Activated B cell treated with CpG ODN at 0.5 μM for 24 hours (primary cell): ENCODE results near the gene KIAA1958. TPM values are rescaled to one million over a fixed set of nuclear protein-coding genes. Genes with fewer than 3 reads are reported as not detected.

Source experiments
- ATAC-seq: fragments of 200-7000 bp; cut with Tn5 transposase; one replicate; pipeline ENCODE4 v1.10.0; 2021; ENCODE audit warnings: low read depth, mild to moderate bottlenecking, moderate library complexity
- CTCF ChIA-PET: fragments of 350-600 bp; sonication (Branson Sonifier 250); formaldehyde crosslinking; loops from one replicate; lab custom pipeline; 2021; ENCODE audit warnings: antibody characterized with exemption; lab: Charles Lee
- POLR2A ChIA-PET: fragments of 350-600 bp; sonication (Branson Sonifier 250); formaldehyde crosslinking; loops from one replicate; lab custom pipeline; 2021; ENCODE audit warnings: antibody characterized with exemption; lab: Charles Lee
- DNase-seq: peaks from one replicate; pipeline ENCODE4 v3.0.0; 2022
- H3K27ac Mint-ChIP-seq: one replicate; pipeline ENCODE4 v1.8.0; 2020; ENCODE audit warnings: mixed read lengths
- H3K27me3 Mint-ChIP-seq: one replicate; pipeline ENCODE4 v1.8.0; 2021; ENCODE audit warnings: mixed read lengths
- H3K36me3 Mint-ChIP-seq: one replicate; pipeline ENCODE4 v1.8.0; 2021; ENCODE audit warnings: low read depth, mixed read lengths
- H3K4me1 Mint-ChIP-seq: one replicate; pipeline ENCODE4 v1.8.0; 2021; ENCODE audit warnings: mixed read lengths
- H3K4me3 Mint-ChIP-seq: one replicate; pipeline ENCODE4 v1.8.0; 2020; ENCODE audit warnings: mild to moderate bottlenecking, mixed read lengths
- H3K9me3 Mint-ChIP-seq: one replicate; pipeline ENCODE4 v1.8.0; 2020; ENCODE audit warnings: mixed read lengths
- intact Hi-C: fragments of 100-400 bp; cut with micrococcal nuclease; formaldehyde crosslinking; loops from one replicate; pipeline ENCODE4 v1.15.1; 2024
- total RNA-seq: library from RNA; stranded (reverse); gene quantifications from 2 replicates; pipeline ENCODE4 v1.2.3, GENCODE V29; 2022
- TF ChIP-seq, protein P1 (sequence below): fragments of 200-600 bp; IDR thresholded peaks from one replicate; pipeline ENCODE4 v1.8.0; 2022; ENCODE audit warnings: antibody characterized with exemption, mild to moderate bottlenecking

KIAA1958 gene, protein sequence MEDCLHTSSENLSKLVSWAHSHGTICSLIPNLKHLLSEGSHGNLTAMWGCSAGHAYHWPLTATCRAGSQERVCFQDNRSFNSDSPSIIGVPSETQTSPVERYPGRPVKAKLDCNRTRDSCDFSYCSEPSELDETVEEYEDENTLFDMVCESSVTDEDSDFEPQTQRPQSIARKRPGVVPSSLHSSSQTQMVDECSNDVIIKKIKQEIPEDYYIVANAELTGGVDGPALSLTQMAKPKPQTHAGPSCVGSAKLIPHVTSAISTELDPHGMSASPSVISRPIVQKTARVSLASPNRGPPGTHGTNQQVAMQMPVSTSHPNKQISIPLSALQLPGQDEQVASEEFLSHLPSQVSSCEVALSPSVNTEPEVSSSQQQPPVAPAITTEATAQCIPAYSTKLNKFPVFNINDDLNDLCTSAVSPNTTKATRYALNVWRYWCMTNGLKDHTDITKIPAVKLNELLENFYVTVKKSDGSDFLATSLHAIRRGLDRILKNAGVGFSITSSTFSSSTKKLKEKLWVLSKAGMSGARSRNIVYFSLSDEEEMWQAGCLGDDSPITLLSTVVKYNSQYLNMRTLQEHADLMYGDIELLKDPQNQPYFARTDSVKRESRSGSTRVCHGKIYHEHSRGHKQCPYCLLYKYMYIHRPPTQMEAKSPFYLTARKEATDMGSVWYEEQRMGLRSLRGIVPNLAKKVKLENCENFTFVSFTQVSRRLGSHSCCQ
- total RNA-seq, result 5.8 and 7.4 TPM in 2 replicates

DNA sequence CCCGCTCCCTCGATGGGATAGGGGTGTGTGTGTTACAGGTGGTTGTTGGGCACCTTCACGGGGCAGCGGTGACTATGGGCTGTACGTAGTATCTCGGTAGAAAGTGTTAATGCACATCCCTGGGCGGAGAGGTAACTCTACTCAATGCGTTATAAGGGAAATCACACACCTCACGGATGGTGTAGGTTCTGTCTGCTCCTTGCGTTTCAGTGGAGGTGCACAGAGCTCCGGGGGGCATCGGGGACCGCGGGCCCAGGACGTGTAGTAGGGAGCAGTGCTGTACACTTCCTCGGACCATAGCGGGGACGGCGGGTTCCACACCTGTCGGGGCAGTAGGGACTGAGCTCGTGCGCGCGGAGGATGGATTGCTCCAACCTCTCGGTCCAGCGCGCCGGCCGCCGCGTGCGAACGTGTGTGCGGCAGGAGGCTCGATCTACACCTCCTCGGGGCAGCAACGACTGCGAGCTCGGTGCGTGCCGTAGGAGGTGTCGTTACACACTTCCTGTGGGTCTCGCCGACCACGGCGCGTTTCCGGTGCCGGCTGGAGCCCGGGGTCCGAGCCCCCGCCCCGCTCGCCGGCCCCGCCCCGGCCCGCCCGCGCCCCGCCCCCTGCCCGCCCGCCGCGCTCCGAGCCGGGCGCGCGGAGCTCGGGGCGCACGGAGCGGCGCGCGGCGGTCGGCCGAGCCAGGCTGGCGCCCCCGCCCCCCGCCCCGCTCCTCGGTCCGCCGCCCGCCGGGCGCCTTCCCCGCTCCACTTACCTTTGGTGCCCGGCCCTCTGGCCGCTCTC is at the start of gene KIAA1958:
TSS of gene KIAA1958 (plus strand) at position 607 of the 787 bp plus-strand sequence. CDS start 87,254 bp downstream, outside the sequence.
- CTCF ChIA-PET, result interaction anchor here (1.7 kb wide), 1 partner anchor 306 kb away, joined by 6 read pairs; no protein-coding TSS in a partner anchor
- intact Hi-C loops, result loop anchor here (1.0 to 10.0 kb wide), 10 partner anchors 106 to 1002 kb away; partner anchors contain the start of genes DNAJC25, ECPAS, FKBP15 and HSDL2
- Mint-ChIP-seq H3K27me3 (no peaks in the 10 kb centered on the region), H3K4me3 (peak within 1 kb of the TSS; percentile 97), H3K9me3 (no peaks in the 10 kb centered on the region), H3K27ac (peak within 1 kb of the TSS; percentile 89), H3K36me3 (peaks cover 9% of the 10 kb centered on the region), H3K4me1 (peaks cover 19% of the 10 kb centered on the region)
- peak; percentile 75 for DNase-seq
- TF ChIP-seq, protein P1, sequence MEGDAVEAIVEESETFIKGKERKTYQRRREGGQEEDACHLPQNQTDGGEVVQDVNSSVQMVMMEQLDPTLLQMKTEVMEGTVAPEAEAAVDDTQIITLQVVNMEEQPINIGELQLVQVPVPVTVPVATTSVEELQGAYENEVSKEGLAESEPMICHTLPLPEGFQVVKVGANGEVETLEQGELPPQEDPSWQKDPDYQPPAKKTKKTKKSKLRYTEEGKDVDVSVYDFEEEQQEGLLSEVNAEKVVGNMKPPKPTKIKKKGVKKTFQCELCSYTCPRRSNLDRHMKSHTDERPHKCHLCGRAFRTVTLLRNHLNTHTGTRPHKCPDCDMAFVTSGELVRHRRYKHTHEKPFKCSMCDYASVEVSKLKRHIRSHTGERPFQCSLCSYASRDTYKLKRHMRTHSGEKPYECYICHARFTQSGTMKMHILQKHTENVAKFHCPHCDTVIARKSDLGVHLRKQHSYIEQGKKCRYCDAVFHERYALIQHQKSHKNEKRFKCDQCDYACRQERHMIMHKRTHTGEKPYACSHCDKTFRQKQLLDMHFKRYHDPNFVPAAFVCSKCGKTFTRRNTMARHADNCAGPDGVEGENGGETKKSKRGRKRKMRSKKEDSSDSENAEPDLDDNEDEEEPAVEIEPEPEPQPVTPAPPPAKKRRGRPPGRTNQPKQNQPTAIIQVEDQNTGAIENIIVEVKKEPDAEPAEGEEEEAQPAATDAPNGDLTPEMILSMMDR, result no peak
- peak; percentile 89 for ATAC-seq
- POLR2A ChIA-PET, result interaction anchor here (0.6 to 2.8 kb wide), 12 partner anchors 29 to 1003 kb away, joined by 3 to 23 read pairs (median 4); partner anchors contain the start of genes HSDL2, INIP, PTBP3 and SNX30

DNA sequence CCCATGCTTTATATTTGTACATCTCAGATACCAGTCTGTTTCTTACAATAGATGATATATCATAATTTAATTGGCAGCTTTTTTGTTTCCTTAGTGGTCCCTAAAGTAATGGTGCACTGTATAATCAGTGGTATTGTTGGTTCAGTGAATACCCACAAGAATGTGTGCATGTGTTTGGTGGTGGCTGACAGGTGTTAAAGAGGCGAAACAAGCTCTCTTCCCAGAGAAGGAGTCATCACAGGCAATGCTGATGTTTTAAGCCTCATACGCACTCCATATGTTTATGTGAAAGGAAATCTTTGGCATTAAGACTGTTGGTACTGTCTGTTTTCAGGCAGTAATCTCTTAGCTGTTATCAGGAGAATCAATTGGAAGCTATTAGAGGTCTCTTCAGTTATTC is 49.2 kb upstream of the KIAA1958 start:
- TF ChIP-seq, protein P1, result no peak
- H3K4me1 Mint-ChIP-seq, result no peaks in the 10 kb centered on the region
- ATAC-seq (no peak), DNase-seq (no peak)
- intact Hi-C loops, result no loop called here
- H3K36me3 Mint-ChIP-seq, result peaks cover 10% of the 10 kb centered on the region
- H3K4me3 Mint-ChIP-seq, result no peak overlapping the region
- ChIA-PET POLR2A (no interaction called here), CTCF (no interaction called here)
- no peaks in the 10 kb centered on the region for H3K27me3 Mint-ChIP-seq
- no peaks in the 10 kb centered on the region for H3K9me3 Mint-ChIP-seq
- no peak overlapping the region for H3K27ac Mint-ChIP-seq

DNA sequence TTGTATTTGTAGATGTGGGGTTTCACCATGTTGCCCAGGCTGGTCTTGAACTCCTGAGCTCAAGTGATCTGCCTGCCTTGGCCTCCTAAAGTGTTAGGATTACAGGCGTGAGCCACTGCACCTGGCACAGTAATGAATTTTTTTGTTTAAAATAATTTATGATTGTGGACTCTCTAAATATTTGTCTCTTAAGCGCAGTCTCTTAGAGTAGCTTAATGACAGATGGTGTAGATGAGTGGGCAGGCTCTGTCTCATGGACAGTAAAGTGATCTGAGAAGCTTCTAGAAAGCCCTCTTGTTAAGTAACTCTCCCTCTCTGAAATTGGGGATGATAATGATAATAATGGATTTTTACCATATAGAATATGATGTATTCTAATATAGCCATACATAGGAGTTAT is 47.5 kb upstream of the KIAA1958 start:
- ChIA-PET POLR2A (no interaction called here), CTCF (interaction anchor here (1.0 kb wide), 1 partner anchor 354 kb away, joined by 4 read pairs; no protein-coding TSS in a partner anchor)
- H3K9me3 Mint-ChIP-seq, result no peaks in the 10 kb centered on the region
- no peak for ATAC-seq
- no peak for DNase-seq
- no peak overlapping the region for H3K27ac Mint-ChIP-seq
- H3K4me1 Mint-ChIP-seq, result no peaks in the 10 kb centered on the region
- intact Hi-C loops, result no loop called here
- TF ChIP-seq, protein P1, result no peak
- peaks cover 10% of the 10 kb centered on the region for H3K36me3 Mint-ChIP-seq
- H3K27me3 Mint-ChIP-seq, result no peaks in the 10 kb centered on the region
- no peak overlapping the region for H3K4me3 Mint-ChIP-seq

DNA sequence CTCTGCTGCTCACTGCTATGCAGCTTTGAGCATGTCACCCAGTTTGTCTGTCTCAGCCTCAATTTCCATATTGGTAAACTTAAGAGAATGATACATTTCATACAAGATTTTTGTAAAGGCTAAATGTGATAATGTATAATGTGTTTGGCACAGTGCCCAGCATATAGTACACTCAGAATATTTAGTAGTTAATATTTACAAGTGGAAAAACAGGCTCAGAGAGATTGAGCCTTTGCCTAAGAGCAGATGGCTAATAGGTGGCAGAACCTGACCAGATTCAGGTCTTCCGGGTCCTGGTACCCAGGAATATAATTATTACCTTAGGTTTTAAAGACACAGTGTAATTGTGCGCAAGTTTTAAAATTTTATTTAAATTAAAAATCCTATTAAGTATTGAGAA is 46.8 kb upstream of the KIAA1958 start:
- Mint-ChIP-seq H3K27me3 (no peaks in the 10 kb centered on the region), H3K27ac (no peak overlapping the region), H3K9me3 (no peaks in the 10 kb centered on the region), H3K4me1 (no peaks in the 10 kb centered on the region), H3K36me3 (peaks cover 10% of the 10 kb centered on the region), H3K4me3 (no peak overlapping the region)
- CTCF ChIA-PET, result interaction anchor here (1.0 kb wide), 1 partner anchor 353 kb away, joined by 4 read pairs; no protein-coding TSS in a partner anchor
- TF ChIP-seq, protein P1, result no peak
- ATAC-seq (no peak), DNase-seq (no peak)
- POLR2A ChIA-PET, result no interaction called here
- intact Hi-C loops, result loop anchor here (10.0 kb wide), 2 partner anchors 275 to 345 kb away; partner anchors contain the start of gene INIP
